Vagina (tissue), 2 donors: ENCODE data around the gene ERVMER34-1.

Experiments
- POLR2AphosphoS5 ChIP-seq, 2 donors: sonication (generic); formaldehyde crosslinking; IDR thresholded peaks; one replicate each; pipeline ENCODE4 v1.9.0; 2017; ENCODE audit warnings: antibody characterized with exemption in 2 of 2, mild to moderate bottlenecking in 2 of 2, low read depth in 1 of 2; ENCODE audit not compliant: insufficient read depth in 1 of 2
- TF ChIP-seq, protein P1 (sequence below), 3 experiments: fragments of 450-650 bp in 2 of 3; fragments of 200-600 bp in 1 of 3; sonication (generic) in 1 of 3; IDR thresholded peaks; one replicate each; pipeline ENCODE4 v1.5.1; 2017 to 2019; ENCODE audit warnings: antibody characterized with exemption in 3 of 3, mild to moderate bottlenecking in 2 of 3, moderate library complexity in 2 of 3

DNA sequence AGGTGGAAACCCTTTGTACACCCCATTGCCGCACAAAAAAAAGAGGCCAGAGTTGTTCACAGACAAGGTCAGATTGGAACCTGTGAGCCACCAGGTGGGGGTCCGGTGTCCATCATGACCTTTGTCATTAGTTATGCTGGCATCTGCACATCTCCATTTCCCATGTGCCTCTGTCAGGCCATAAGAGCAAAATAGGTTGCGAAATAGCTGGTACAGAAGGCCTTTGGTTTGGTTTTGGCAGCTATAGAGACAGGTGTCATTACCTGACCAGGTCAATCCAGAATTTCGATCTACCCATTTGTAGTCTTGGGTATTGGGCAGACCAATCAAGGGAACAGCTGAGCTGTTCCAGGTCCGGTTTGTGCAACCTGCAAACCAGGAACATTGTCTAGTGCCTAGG lies 6.6 kb downstream of the ERVMER34-1 start:
- no peak for TF ChIP-seq POLR2AphosphoS5 (IDR thresholded peaks at IDR 0.05; ENCODE audit: insufficient read depth in 1 of 2, low read depth in 1 of 2)
- TF ChIP-seq, protein P1, sequence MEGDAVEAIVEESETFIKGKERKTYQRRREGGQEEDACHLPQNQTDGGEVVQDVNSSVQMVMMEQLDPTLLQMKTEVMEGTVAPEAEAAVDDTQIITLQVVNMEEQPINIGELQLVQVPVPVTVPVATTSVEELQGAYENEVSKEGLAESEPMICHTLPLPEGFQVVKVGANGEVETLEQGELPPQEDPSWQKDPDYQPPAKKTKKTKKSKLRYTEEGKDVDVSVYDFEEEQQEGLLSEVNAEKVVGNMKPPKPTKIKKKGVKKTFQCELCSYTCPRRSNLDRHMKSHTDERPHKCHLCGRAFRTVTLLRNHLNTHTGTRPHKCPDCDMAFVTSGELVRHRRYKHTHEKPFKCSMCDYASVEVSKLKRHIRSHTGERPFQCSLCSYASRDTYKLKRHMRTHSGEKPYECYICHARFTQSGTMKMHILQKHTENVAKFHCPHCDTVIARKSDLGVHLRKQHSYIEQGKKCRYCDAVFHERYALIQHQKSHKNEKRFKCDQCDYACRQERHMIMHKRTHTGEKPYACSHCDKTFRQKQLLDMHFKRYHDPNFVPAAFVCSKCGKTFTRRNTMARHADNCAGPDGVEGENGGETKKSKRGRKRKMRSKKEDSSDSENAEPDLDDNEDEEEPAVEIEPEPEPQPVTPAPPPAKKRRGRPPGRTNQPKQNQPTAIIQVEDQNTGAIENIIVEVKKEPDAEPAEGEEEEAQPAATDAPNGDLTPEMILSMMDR (IDR thresholded peaks at IDR 0.05): no peak
